ENCODE measurements around the gene PDCD1LG2.

The PDCD1LG2 gene

GRCh38 chr9:5499889-5500398, 10.4 kb upstream of the PDCD1LG2 start:
- TF ChIP-seq SIN3A (IDR thresholded peaks at IDR 0.05; ENCODE audit: borderline replicate concordance, insufficient read depth, low read length), result no peak
- no peak for TF ChIP-seq POLR2AphosphoS5 (IDR thresholded peaks at IDR 0.05; ENCODE audit: low read depth, low read length)
- no peak for TF ChIP-seq REST (IDR thresholded peaks at IDR 0.05; ENCODE audit: insufficient read depth in 1 of 2, low read depth in 2 of 2, low read length in 2 of 2)
- no peak for TF ChIP-seq TAF1 (IDR thresholded peaks at IDR 0.05; ENCODE audit: borderline replicate concordance, insufficient read depth, low read length)
- TF ChIP-seq FOXP2 (optimal IDR thresholded peaks at IDR 0.05; ENCODE audit: borderline replicate concordance, extremely low read depth, extremely low read length, insufficient read depth), result no peak

GRCh38 chr9:5500441-5501235, 9.7 kb upstream of the PDCD1LG2 start:
- TF ChIP-seq POLR2AphosphoS5 (IDR thresholded peaks at IDR 0.05; ENCODE audit: low read depth, low read length) (no peak), TAF1 (IDR thresholded peaks at IDR 0.05; ENCODE audit: borderline replicate concordance, insufficient read depth, low read length) (no peak), SIN3A (IDR thresholded peaks at IDR 0.05; ENCODE audit: borderline replicate concordance, insufficient read depth, low read length) (no peak), FOXP2 (optimal IDR thresholded peaks at IDR 0.05; ENCODE audit: borderline replicate concordance, extremely low read depth, extremely low read length, insufficient read depth) (no peak), REST (IDR thresholded peaks at IDR 0.05; ENCODE audit: insufficient read depth in 1 of 2, low read depth in 2 of 2, low read length in 2 of 2) (no peak)

GRCh38 chr9:5502553-5502952, 7.8 kb upstream of the PDCD1LG2 start:
- no peak for TF ChIP-seq SIN3A (IDR thresholded peaks at IDR 0.05; ENCODE audit: borderline replicate concordance, insufficient read depth, low read length)
- no peak for TF ChIP-seq POLR2AphosphoS5 (IDR thresholded peaks at IDR 0.05; ENCODE audit: low read depth, low read length)
- no peak for TF ChIP-seq REST (IDR thresholded peaks at IDR 0.05; ENCODE audit: insufficient read depth in 1 of 2, low read depth in 2 of 2, low read length in 2 of 2)
- no peak for TF ChIP-seq TAF1 (IDR thresholded peaks at IDR 0.05; ENCODE audit: borderline replicate concordance, insufficient read depth, low read length)
- no peak for TF ChIP-seq FOXP2 (optimal IDR thresholded peaks at IDR 0.05; ENCODE audit: borderline replicate concordance, extremely low read depth, extremely low read length, insufficient read depth)

- TF ChIP-seq FOXP2 (optimal IDR thresholded peaks at IDR 0.05; ENCODE audit: borderline replicate concordance, extremely low read depth, extremely low read length, insufficient read depth) (no peak), SIN3A (IDR thresholded peaks at IDR 0.05; ENCODE audit: borderline replicate concordance, insufficient read depth, low read length) (no peak), POLR2AphosphoS5 (IDR thresholded peaks at IDR 0.05; ENCODE audit: low read depth, low read length) (no peak), TAF1 (IDR thresholded peaks at IDR 0.05; ENCODE audit: borderline replicate concordance, insufficient read depth, low read length) (no peak), REST (IDR thresholded peaks at IDR 0.05; ENCODE audit: insufficient read depth in 1 of 2, low read depth in 2 of 2, low read length in 2 of 2) (no peak)
Measured at GRCh38 chr9:5509573-5509972, 758 bp upstream of the PDCD1LG2 start.

Data from PFSK-1 (cell line).